MM.1S (cell line): ENCODE measurements around the gene CDH4.

ENCODE experiments used
- CTCF ChIP-seq: fragments of 300-600 bp; sonication (generic); IDR thresholded peaks from 2 replicates; pipeline ENCODE4 v1.5.1; 2016; ENCODE audit warnings: antibody characterized with exemption, low read length, mixed read lengths
- EZH2 ChIP-seq: fragments of 300-600 bp; sonication (generic); optimal IDR thresholded peaks from 2 replicates; pipeline ENCODE3; 2017; ENCODE audit warnings: low read depth, mild to moderate bottlenecking, antibody characterized with exemption, low read length, mixed read lengths

- no peak for TF ChIP-seq EZH2
- no peak for TF ChIP-seq CTCF
Observed at GRCh38 chr20:61857884-61858283, 605.8 kb downstream of the CDH4 start.
